Adipocyte (in vitro differentiated cells): ENCODE data around the gene PCMTD2.
"Not testable (repeated sequence)": the region's sequence is repeated elsewhere in the genome, so short reads cannot be mapped to it uniquely, and the experiment has no call there.

Experiments used
- DNase-seq: peaks from one replicate; pipeline ENCODE4 v3.0.0-alpha.2; 2015; ENCODE audit warnings: low read depth
- H3K27me3 ChIP-seq: replicated peaks from 2 replicates; pipeline ENCODE4 v1.7.0; 2013; ENCODE audit warnings: mild to moderate bottlenecking, low read length, moderate library complexity; ENCODE audit not compliant: control insufficient read depth, insufficient read depth
- H3K36me3 ChIP-seq: 2 replicates; pipeline ENCODE4 v1.7.0; 2013; ENCODE audit warnings: low read length, mild to moderate bottlenecking, moderate library complexity; ENCODE audit not compliant: control insufficient read depth, insufficient read depth, severe bottlenecking
- H3K4me1 ChIP-seq: 2 replicates; pipeline ENCODE4 v1.7.0; 2013; ENCODE audit warnings: mild to moderate bottlenecking, low read length, moderate library complexity; ENCODE audit not compliant: control insufficient read depth, insufficient read depth
- H3K4me3 ChIP-seq: 2 replicates; pipeline ENCODE4 v1.7.0; 2013; ENCODE audit warnings: mild to moderate bottlenecking, low read length, moderate library complexity
- H3K9ac ChIP-seq: 2 replicates; pipeline ENCODE4 v1.7.0; 2013; ENCODE audit warnings: mild to moderate bottlenecking, low read length, moderate library complexity
- H3K9me3 ChIP-seq: 2 replicates; pipeline ENCODE4 v1.7.0; 2013; ENCODE audit warnings: mild to moderate bottlenecking, low read length, moderate library complexity; ENCODE audit not compliant: control insufficient read depth

Gene PCMTD2

GRCh38 chr20:64286447-64287263 is 31.1 kb downstream of the PCMTD2 start:
- H3K4me3 ChIP-seq, H3K9me3 ChIP-seq, H3K36me3 ChIP-seq, H3K27me3 ChIP-seq, H3K9ac ChIP-seq, H3K4me1 ChIP-seq: not testable (repeated sequence)
- DNase-seq: peak; percentile 4

- DNase-seq, H3K9ac ChIP-seq, H3K36me3 ChIP-seq, H3K27me3 ChIP-seq, H3K9me3 ChIP-seq, H3K4me1 ChIP-seq, H3K4me3 ChIP-seq: not testable (repeated sequence)
Observed at GRCh38 chr20:64287264-64287590, 31.7 kb downstream of the PCMTD2 start.

DNA sequence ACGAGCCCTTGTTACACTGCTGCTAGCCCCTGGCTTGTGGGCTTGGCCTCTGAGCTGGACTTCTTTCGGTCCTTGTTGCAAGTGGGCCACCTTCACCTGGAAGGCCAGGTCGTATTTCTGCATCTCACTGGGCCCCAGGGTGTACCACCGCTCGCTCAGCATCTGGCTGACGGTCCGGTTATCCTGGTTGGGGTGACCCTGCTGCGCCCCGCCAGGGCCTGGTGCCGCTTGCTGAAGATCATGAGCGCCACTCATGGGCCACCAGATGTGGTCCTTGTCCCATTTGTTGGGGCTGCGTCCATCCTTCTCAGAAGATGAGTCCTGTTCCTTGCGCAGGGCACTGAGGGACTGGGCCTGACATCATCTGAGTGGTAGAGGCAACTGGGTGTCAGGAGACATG is 36.6 kb downstream of the PCMTD2 start:
- H3K27me3 ChIP-seq, H3K9ac ChIP-seq: not testable (repeated sequence)

DNA sequence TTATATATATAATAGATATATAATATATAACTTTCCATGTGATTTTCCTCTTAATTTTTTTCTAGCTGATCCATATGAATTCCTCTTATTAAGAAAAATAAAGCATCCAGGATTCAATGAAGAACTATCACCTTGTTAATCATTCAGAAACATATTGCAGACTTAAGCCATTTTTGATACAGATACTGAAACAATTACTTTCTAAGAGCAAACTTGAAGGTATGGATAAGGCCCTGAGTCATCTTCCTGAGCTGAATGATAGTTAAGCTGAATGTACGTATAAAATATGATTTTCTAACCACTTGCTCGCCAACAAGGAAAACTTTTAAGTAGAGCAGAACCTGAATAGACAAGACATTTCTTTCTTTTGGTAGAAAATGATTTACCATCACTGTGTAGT is 47.5 kb downstream of the PCMTD2 start:
- H3K9me3 ChIP-seq, H3K9ac ChIP-seq, H3K4me1 ChIP-seq, H3K36me3 ChIP-seq, H3K27me3 ChIP-seq, H3K4me3 ChIP-seq, DNase-seq: not testable (repeated sequence)

More for the DNA sequence above, 36.6 kb downstream of the PCMTD2 start:
- H3K4me3 ChIP-seq, DNase-seq, H3K4me1 ChIP-seq, H3K9me3 ChIP-seq, H3K36me3 ChIP-seq: not testable (repeated sequence)

DNA sequence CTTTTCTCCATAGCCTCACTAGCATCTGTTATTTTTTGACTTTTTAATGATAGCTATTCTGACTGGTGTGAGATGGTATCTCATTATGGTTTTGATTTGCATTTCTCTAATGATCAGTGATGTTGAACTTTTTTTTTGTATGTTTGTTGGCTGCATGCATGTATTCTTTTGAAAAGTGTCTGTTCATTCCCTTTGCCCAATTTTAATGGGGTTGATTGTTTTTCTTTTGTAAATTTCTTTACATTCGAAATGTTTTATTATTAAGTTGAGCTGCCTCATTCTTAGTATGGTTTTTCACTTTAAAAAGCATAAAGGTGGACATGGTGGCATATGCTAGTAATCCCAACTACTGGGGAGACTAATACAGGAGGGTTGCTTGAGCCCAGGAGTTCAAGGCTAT is 58.2 kb downstream of the PCMTD2 start:
- H3K27me3 ChIP-seq: not testable (repeated sequence)

DNA sequence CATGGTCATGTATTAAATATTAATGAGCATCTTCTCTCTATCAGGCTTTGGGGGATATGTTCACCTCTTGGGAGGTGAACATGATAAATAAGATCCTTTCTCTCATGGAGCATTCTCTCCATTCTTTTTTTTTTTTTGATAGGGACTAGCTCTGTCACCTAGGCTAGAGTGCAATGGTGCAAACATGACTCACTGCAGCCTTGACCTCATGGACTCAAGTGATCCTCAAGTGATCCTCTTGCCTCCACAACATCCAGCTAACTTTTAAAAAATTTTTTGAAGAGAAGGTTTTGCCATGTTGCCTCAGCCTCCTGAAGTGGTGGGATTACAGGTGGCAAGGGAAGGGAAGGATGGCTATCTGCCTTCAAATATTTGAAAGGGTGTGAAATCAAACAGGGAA is 59.8 kb downstream of the PCMTD2 start:
- not testable (repeated sequence) for H3K27me3 ChIP-seq, H3K9me3 ChIP-seq, H3K4me3 ChIP-seq

More for the DNA sequence above, 58.2 kb downstream of the PCMTD2 start:
- H3K4me3 ChIP-seq, H3K9me3 ChIP-seq, DNase-seq, H3K4me1 ChIP-seq, H3K36me3 ChIP-seq, H3K9ac ChIP-seq: not testable (repeated sequence)

GRCh38 chr20:64315884-64316283 is 60.3 kb downstream of the PCMTD2 start:
- not testable (repeated sequence) for H3K9me3 ChIP-seq, H3K9ac ChIP-seq, H3K4me1 ChIP-seq, DNase-seq, H3K27me3 ChIP-seq, H3K4me3 ChIP-seq, H3K36me3 ChIP-seq

More for the DNA sequence above, 59.8 kb downstream of the PCMTD2 start:
- H3K36me3 ChIP-seq, H3K9ac ChIP-seq, H3K4me1 ChIP-seq, DNase-seq: not testable (repeated sequence)

- peak; percentile 44 for DNase-seq
- not testable (repeated sequence) for H3K9ac ChIP-seq, H3K9me3 ChIP-seq, H3K36me3 ChIP-seq, H3K27me3 ChIP-seq, H3K4me3 ChIP-seq, H3K4me1 ChIP-seq
Observed at GRCh38 chr20:64316415-64317083, 61.0 kb downstream of the PCMTD2 start.

- not testable (repeated sequence) for H3K9ac ChIP-seq, H3K4me1 ChIP-seq, H3K27me3 ChIP-seq, H3K36me3 ChIP-seq, H3K4me3 ChIP-seq, H3K9me3 ChIP-seq, DNase-seq
Observed at GRCh38 chr20:64317331-64317730, 61.8 kb downstream of the PCMTD2 start.

DNA sequence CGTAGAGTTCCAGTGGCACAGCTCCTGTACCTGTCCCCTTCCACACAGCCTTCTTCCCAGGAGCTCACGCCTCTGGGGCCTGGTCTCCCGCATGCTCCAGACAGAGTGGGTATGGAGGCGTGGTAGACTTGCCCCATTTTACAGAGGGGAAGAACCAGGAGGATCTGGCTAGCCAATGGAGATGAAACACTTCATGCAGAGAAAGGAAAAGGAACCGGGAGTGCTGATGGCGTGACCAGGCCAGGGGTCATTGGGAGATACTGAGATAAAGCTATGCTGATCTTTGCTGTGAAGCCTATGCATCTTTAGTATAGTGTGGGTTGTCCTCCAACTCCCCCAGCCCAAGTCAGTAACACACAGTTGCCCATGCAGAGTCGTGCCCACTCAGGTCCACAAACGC is 62.5 kb downstream of the PCMTD2 start:
- H3K4me3 ChIP-seq, H3K36me3 ChIP-seq, H3K4me1 ChIP-seq, H3K9me3 ChIP-seq, H3K27me3 ChIP-seq, H3K9ac ChIP-seq, DNase-seq: not testable (repeated sequence)

GRCh38 chr20:64322031-64322789 is 66.7 kb downstream of the PCMTD2 start:
- not testable (repeated sequence) for H3K27me3 ChIP-seq

More at GRCh38 chr20:64322031-64322789, 66.7 kb downstream of the PCMTD2 start:
- not testable (repeated sequence) for H3K4me1 ChIP-seq, DNase-seq, H3K9ac ChIP-seq, H3K36me3 ChIP-seq, H3K9me3 ChIP-seq, H3K4me3 ChIP-seq
